ENCODE data around the gene TBC1D22A. TPM values are rescaled to one million over a fixed set of nuclear protein-coding genes. Genes with fewer than 3 reads are reported as not detected.

Gene TBC1D22A
- total and polyA plus RNA-seq, 10 of the 15 experiments (the other 5 are each of a cell fraction or from before 2014, with no cell fraction given) = 0.63 to 44.7 (median 27.4) TPM

DNA sequence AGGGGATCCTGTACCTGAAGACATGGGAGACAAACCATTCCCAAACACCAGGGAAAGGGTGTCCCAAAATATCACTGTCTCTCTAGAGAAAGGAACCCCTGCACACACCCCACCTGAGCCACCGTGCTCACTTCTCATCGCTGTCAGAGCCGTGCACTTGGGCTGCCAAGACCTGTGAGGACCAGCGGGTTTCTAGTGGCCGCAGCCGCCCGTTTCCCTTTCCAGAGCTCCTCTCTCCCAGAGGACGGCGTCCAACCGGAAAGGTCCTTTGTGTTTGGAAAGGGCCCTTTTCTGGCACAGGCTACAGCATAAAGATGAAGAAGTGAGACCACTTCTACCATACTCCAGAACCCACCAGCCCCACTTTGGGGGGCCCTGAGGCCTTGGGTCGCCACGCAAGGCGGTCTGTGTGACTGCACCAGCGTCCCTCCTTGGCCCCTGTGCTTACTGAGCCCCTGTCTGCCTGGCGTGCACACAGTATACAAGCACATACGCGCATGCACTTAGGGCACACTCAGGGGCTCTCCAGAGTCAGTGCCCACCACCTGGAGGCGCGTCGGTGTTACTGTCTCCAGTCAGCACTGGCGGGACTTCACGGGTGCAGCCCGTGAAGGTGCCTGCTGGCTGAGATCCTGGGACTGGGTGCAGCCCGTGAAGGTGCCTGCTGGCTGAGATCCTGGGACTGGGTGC is 381.8 kb downstream of the TBC1D22A start (continued):
- TF ChIP-seq, protein P1, sequence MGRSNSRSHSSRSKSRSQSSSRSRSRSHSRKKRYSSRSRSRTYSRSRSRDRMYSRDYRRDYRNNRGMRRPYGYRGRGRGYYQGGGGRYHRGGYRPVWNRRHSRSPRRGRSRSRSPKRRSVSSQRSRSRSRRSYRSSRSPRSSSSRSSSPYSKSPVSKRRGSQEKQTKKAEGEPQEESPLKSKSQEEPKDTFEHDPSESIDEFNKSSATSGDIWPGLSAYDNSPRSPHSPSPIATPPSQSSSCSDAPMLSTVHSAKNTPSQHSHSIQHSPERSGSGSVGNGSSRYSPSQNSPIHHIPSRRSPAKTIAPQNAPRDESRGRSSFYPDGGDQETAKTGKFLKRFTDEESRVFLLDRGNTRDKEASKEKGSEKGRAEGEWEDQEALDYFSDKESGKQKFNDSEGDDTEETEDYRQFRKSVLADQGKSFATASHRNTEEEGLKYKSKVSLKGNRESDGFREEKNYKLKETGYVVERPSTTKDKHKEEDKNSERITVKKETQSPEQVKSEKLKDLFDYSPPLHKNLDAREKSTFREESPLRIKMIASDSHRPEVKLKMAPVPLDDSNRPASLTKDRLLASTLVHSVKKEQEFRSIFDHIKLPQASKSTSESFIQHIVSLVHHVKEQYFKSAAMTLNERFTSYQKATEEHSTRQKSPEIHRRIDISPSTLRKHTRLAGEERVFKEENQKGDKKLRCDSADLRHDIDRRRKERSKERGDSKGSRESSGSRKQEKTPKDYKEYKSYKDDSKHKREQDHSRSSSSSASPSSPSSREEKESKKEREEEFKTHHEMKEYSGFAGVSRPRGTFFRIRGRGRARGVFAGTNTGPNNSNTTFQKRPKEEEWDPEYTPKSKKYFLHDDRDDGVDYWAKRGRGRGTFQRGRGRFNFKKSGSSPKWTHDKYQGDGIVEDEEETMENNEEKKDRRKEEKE (IDR thresholded peaks at IDR 0.05) = no peak
- TF ChIP-seq HDAC6 (IDR thresholded peaks at IDR 0.05; ENCODE audit: unreplicated experiment) (no peak), NRF1 (conservative IDR thresholded peaks at IDR 0.05; ENCODE audit: low read depth, low read length) (no peak), STAT3 (IDR thresholded peaks at IDR 0.05; ENCODE audit: low read depth, low read length) (no peak), PML (IDR thresholded peaks at IDR 0.05; ENCODE audit: low read length) (no peak), CBX3 (IDR thresholded peaks at IDR 0.05; ENCODE audit: borderline replicate concordance, low read depth) (no peak), LARP7 (IDR thresholded peaks at IDR 0.05) (no peak), SREBF1 (IDR thresholded peaks at IDR 0.05; ENCODE audit: low read length) (no peak), SRF (IDR thresholded peaks at IDR 0.05; ENCODE audit: low read depth in 2 of 2, low read length in 2 of 2) (no peak), MYB (IDR thresholded peaks at IDR 0.05; ENCODE audit: borderline replicate concordance, low read depth, low read length) (no peak), NFYB (IDR thresholded peaks at IDR 0.05; ENCODE audit: insufficient read depth, low read depth, low read length) (no peak)
- TF ChIP-seq, protein P2, sequence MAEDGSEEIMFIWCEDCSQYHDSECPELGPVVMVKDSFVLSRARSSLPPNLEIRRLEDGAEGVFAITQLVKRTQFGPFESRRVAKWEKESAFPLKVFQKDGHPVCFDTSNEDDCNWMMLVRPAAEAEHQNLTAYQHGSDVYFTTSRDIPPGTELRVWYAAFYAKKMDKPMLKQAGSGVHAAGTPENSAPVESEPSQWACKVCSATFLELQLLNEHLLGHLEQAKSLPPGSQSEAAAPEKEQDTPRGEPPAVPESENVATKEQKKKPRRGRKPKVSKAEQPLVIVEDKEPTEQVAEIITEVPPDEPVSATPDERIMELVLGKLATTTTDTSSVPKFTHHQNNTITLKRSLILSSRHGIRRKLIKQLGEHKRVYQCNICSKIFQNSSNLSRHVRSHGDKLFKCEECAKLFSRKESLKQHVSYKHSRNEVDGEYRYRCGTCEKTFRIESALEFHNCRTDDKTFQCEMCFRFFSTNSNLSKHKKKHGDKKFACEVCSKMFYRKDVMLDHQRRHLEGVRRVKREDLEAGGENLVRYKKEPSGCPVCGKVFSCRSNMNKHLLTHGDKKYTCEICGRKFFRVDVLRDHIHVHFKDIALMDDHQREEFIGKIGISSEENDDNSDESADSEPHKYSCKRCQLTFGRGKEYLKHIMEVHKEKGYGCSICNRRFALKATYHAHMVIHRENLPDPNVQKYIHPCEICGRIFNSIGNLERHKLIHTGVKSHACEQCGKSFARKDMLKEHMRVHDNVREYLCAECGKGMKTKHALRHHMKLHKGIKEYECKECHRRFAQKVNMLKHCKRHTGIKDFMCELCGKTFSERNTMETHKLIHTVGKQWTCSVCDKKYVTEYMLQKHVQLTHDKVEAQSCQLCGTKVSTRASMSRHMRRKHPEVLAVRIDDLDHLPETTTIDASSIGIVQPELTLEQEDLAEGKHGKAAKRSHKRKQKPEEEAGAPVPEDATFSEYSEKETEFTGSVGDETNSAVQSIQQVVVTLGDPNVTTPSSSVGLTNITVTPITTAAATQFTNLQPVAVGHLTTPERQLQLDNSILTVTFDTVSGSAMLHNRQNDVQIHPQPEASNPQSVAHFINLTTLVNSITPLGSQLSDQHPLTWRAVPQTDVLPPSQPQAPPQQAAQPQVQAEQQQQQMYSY (CRISPR knock-in tag; IDR thresholded peaks at IDR 0.05) = no peak

All from GM12878 (cell line).